NCI-H510A (cell line): Measurements from ENCODE around the gene MXRA8.
"Not testable (repeated sequence)": the region's sequence is repeated elsewhere in the genome, so short reads cannot be mapped to it uniquely, and the experiment has no call there.

ENCODE experiments used
- DNase-seq: peaks from one replicate; lab custom pipeline; 2025; lab: John Stamatoyannopoulos, UW

The MXRA8 gene

GRCh38 chr1:1320666-1321448 is 37.5 kb downstream of the MXRA8 start:
- no peak for DNase-seq

DNA sequence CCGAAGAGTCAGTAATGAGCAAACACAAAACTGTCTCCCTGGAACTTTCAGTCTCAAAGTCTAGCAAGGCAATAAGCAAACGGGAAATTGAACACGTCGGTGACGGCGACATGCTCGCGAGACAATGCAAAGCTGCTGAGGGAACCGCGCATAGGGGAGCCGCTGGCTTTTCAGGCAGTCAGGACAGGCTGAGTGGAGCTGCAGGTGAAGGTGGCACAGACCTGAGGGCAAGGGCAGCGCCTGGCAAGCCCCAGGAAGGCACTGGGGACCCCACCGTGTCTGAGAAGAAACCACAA is 38.8 kb downstream of the MXRA8 start:
- DNase-seq = no peak

- no peak for DNase-seq
Measured at GRCh38 chr1:1318777-1319645, 39.3 kb downstream of the MXRA8 start.

DNA sequence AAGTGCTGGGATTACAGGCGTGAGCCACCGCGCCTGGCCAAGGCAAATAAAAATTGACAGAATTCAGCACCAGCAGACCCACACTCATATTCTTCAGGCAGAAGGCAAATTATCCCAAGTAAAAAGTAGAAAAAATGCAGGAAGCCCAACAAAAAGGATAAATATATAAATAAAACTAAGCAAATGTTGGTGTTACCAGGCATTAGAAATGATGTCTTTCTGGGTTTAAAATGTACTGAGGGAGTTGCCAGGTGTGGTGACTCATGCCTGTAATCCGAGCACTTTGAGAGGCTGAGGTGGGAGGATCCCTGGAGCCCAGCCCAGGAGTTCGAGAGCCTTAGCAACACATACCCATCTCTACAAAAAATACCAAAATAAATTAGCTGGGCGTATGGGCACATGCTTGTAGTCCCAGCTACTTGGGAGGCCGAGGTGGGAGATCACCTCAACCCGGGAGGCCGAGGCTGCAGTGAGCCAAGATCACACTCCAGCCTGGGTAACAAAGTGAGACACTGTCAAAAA is 40.2 kb downstream of the MXRA8 start:
- peak; percentile 80 for DNase-seq

- no peak for DNase-seq
Measured at GRCh38 chr1:1317420-1317819, 40.9 kb downstream of the MXRA8 start.

DNA sequence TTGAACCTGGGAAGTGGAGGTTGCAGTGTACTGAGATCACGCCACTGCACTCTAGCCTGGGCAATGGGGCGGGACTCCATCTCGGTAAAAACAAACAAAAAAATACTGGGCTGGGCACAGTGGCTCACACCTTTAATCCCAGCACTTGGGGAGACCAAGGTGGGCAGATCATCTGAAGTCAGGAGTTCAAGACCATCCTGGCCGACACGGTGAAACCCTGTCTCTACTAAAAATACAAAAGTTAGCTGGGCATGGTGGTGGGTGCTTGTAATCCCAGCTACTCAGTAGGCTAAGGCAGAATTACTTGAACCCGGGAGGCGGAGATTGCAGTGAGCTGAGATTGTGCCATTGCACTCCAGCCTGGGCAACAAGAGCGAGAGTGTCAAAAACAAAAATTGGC is 42.2 kb downstream of the MXRA8 start:
- DNase-seq = not testable (repeated sequence)

DNA sequence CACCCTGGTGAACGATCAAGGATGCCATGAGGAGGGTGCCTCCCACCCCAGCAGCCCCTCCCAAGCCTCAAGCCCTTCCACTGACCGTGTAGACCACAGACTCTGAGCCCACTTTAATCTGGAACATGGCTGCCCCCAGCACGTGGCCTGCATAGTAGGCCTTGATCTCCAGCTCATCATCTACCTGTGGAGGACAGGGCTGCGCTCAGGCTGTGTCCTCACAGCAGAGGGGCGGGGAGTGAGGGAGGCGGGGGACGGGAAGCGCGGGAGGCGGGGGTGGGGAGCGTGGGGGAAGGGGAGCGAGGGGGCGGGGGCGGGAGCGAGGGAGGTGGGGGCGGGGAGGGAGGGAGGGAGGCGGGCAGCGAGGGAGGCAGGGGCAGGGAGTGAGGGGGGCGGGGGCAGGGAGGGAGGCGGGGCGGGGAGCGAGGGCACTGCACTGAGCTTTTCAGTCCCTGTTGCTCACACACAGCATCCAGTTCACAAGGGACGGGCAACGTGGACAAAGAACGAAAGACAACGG is 42.9 kb downstream of the MXRA8 start:
- peak; percentile 98 for DNase-seq

DNA sequence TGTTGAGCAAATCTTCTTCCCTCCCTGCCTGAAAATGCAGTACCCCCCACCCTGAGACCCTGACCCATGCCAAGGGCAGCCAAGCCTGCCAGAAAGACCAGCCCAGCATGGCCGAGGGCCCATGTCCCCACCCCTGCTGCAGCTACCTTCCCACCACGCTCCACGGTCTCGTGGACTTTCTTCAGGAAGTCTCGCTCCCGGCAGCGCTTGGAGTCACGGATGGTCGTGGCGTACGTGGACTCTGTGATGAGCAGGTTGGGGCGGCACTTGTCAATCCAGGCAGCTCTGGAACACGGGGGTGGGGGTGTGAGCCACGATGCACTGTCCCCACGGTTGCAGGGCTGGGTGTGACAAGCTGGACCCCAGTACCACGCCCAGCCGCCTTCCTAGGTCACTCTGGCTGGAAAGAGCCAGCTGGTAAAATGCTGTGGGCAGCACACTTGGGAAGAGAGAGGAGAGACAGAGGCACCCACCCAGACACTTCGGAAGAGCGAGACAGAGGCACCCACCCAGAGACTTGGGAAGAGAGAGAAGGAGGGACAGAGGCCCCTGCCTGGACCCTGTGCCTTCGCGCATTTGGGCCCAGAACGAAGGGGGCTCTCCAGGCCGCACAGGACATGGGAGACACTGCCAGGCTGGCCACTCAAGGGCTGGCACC is 43.5 kb downstream of the MXRA8 start:
- DNase-seq = no peak

DNA sequence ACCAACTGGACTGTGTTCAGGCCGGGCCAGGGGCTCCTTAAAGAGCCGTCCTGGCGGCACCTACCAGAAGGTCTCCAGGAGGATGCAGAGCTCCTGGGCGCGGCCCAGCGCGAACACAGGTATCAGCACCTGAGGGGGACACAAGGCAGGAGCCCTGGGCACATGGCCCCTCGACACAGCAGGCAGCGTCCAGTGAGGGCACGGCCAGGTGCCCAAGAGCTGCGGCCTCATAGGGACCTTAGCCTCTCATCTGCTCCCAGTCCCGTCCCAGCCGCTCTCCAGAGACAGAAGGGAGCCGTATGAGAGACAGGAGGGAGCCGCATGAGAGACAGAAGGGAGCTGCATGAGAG is 44.1 kb downstream of the MXRA8 start:
- DNase-seq = no peak

GRCh38 chr1:1313500-1314236 is 44.7 kb downstream of the MXRA8 start:
- no peak for DNase-seq

- no peak for DNase-seq
Measured at GRCh38 chr1:1312450-1313314, 45.7 kb downstream of the MXRA8 start.

DNA sequence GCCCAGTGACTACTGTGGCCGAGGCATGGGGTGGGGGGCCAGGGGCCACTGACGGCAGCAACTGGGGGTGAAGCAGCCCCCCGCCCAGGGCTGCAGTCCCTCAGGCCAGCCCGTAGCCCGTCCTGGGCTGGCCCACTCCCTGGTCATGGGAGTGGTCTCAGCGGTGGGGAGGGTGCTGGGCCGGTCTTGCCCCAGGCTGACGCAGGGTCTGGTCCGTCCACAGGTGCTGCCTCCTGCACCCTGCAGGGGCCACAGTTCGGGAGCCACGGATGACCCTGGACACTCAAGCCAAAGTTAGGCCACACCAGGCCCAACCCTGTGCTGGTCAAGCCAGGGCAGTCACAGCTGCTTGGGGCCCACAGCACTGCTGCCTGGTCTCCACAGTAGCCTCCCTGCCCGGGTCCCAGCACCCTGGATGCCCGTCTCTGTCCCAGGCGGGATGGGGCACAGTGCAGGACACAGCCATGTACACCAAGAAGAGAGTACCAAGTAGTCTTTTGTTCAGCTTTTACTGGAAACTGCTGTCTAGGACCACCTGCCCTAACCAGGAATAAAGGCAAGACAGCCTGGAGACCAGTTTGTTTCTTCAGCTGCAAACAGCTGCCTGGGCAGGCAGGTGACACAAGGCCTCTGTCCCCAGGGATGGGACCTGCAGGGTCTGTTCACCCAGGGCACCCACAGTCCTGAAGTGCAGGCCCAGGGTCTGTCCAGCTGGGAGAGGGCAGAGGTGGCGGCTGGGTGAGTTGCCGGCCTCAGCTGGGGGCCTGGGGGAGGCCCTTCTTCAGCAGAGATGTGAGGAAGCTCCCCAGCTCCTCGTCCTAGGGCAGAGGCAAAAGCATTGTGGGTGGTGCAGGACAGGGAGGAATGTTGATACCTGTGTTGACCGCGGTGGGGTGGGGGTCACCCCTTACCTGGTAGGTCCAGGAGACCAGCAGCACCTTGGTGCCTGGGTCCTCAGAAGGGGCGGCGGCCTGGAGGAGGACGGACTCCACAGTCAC is 46.9 kb downstream of the MXRA8 start:
- DNase-seq = no peak

DNA sequence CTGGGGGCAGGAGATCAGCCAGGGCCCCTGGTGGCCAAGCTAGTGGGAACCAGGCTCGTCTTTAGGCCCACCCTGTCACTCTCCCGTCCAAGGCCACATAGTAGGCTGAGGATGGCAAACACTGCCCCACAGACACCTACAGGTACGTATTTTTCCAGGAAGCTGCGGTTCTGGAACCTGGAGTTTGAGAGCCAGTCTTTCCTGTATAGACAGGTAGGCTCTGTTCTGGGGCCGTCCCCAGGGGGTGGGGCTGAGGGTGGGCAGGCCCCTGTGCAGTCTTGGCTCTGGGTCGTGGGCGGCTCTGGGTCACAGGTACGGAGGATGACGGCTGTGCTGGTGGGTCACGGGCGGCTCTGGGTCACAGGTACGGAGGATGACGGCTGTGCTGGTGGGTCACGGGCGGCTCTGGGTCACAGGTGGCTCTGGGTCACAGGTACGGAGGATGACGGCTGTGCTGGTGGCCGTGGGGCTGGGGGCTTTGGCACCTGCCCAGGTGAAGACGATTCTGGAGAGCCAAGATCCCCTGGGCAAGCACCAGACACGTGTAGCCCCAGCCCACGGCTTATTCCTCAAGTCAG is 47.8 kb downstream of the MXRA8 start:
- DNase-seq = no peak

GRCh38 chr1:1310109-1310385 is 48.3 kb downstream of the MXRA8 start:
- DNase-seq = no peak

- peak; percentile 80 for DNase-seq
Measured at GRCh38 chr1:1309251-1310108, 48.9 kb downstream of the MXRA8 start.

GRCh38 chr1:1308756-1309250 is 49.6 kb downstream of the MXRA8 start:
- no peak for DNase-seq

DNA sequence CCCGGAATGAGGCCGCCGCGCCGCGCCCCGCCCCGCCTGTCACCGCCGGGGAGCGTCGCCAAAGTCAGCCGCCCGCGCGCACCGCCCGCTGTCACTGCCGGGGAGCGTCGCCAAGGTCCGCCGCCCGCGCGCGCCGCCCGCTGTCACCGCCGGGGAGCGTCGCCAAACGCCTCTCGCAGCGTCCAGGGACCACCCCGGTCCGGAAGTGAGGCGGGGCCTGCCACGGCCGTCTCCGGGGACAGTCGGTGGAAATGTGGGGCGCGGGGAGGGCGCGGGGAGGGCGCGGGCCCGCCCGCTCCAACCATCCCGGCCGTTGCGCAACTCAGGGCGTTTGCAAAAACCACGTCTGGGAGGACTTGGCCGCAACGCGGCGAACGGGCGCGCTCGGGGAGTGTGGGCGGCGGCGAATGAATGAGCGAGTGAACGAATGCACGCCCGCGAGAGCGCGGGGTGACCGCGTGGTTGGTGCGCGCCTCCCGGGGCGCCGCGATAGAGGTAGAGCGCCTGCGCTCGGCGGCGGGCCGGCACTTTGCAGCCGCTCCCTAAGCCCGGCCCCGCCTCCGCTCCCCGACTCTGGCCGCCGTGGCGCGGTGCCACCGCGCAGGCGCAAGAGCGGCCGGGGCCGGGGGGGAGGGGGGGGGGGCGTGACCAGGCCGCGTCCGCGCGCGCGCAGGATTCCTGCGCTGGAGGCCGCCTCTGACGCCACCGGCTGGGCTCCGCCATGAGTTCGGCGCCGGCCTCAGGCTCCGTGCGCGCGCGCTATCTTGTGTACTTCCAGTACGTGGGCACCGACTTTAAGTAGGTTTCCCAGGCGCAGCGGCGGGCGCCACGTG is 50.2 kb downstream of the MXRA8 start, which contains the start of the genes ACAP3 and PUSL1:
TSS of gene ACAP3 (minus strand) at position 8 of the 833 bp plus-strand sequence. CDS start 115 bp downstream, outside the sequence.
TSS of gene PUSL1 (plus strand) at position 675 of the 833 bp plus-strand sequence. CDS start at position 722, 47 bp downstream.
- peak; percentile 98 for DNase-seq
